ENCODE data around the gene VSIG8.
A peak's percentile ranks its signal among the peaks of the same experiment; 100 is the strongest.
"Not testable (repeated sequence)": the region's sequence is repeated elsewhere in the genome, so short reads cannot be mapped to it uniquely, and the experiment has no call there.

Gene VSIG8

DNA sequence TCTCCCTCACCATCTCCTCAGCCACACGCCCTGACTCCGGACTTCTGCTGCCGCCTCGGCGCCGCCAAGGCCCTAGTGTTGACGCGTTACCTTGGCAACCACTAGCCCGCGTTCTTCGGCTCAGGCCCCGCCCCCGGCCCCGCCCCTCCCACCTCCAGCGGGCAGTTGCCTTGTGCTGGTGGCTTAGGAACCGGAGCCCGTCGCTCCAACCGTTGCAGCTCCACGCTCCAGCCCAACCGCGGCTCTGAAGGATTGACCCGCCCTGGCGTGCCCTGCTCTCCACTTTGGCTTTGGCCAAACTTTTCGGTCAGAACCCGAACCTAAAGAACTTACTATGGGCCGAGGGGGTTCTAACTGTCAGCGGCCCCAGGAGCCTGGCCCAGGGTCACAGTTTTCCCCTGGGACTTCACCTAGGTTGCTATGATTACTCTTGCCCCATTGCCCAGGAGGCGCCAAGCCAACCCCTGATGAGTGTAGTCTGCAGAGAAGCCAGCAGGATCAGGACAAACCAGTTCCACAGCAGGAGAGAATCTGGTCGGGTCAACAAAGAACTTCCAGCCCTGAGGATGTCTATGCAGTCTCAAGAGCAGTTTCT, 37.7 kb upstream of the VSIG8 start, which contains the start of gene CFAP45:
Gene CFAP45 (minus strand): TSS at position 80 of the 595 bp plus-strand sequence. CDS start 67 bp downstream, at position 13.
- peak within 1 kb of the TSS; percentile 38 for H3K9ac ChIP-seq (ENCODE audit: insufficient read length, low read depth)
- peak; percentile 95 for DNase-seq (ENCODE audit: low read depth, low spot score)
- peaks cover 2% of the 10 kb centered on the region for H3K4me1 ChIP-seq (ENCODE audit: insufficient read depth, insufficient read length)
- H3K27me3 ChIP-seq (ENCODE audit: insufficient read depth, insufficient read length), result no peaks in the 10 kb centered on the region
- H3K9me3 ChIP-seq (ENCODE audit: insufficient read depth, low read length), result peaks cover 10% of the 10 kb centered on the region
- no peaks in the 10 kb centered on the region for H3K36me3 ChIP-seq (ENCODE audit: insufficient read depth, insufficient read length, low read length)
- H3K4me3 ChIP-seq (ENCODE audit: insufficient read length, low read depth), result no peak within 1 kb of the TSS
- no peak for TF ChIP-seq ZNF274 (IDR thresholded peaks at IDR 0.05; ENCODE audit: low read depth, low read length)
- no peak for TF ChIP-seq YY1 (IDR thresholded peaks at IDR 0.05; ENCODE audit: insufficient read depth, insufficient read length)
- TF ChIP-seq SUZ12 (IDR thresholded peaks at IDR 0.05; ENCODE audit: extremely low read depth, insufficient read depth, insufficient read length), result no peak

DNA sequence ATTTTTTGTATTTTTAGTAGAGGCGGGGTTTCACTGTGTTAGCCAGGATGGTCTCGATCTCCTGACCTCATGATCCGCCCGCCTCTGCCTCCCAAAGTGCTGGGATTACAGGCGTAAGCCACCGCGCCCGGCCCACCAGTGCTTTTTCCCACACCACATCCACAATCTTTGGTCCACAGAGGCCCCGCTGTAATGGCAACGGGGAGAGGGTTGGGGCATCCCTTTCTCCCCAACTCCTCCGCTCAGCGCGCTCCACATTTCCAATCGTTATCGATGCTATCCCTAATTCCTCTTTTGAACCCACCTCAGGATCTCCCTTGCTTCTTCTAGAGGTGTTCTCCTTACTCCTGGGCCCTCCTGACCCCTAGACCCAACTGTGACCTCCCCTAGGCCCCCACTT, 37.2 kb upstream of the VSIG8 start:
- peaks cover 10% of the 10 kb centered on the region for H3K9me3 ChIP-seq (ENCODE audit: insufficient read depth, low read length)
- not testable (repeated sequence) for H3K4me1 ChIP-seq (ENCODE audit: insufficient read depth, insufficient read length); DNase-seq (ENCODE audit: low read depth, low spot score); H3K9ac ChIP-seq (ENCODE audit: insufficient read length, low read depth); H3K4me3 ChIP-seq (ENCODE audit: insufficient read length, low read depth); H3K36me3 ChIP-seq (ENCODE audit: insufficient read depth, insufficient read length, low read length); H3K27me3 ChIP-seq (ENCODE audit: insufficient read depth, insufficient read length)

DNA sequence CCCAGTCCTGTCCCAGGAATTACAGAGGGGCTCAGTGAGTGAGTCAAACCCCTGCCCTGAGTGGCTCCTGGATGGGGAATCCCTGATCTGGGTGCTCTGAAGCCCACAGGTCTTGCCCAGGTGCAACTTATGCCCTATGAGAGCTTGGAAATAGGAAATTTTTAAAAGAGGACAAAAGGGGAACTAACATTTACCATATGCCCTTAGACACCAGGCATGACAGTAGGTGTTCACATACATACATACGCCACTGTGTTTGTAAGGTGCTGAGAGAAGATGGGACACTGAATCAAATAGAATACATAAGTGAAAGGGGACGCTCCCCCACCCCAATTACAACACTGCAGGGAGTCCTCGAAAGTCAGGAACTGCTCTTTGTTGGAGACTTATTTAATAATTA, 36.1 kb upstream of the VSIG8 start:
- no peak for TF ChIP-seq ZNF274 (IDR thresholded peaks at IDR 0.05; ENCODE audit: low read depth, low read length)
- no peak for TF ChIP-seq SUZ12 (IDR thresholded peaks at IDR 0.05; ENCODE audit: extremely low read depth, insufficient read depth, insufficient read length)
- TF ChIP-seq YY1 (IDR thresholded peaks at IDR 0.05; ENCODE audit: insufficient read depth, insufficient read length), result no peak
- Histone ChIP-seq H3K27me3 (ENCODE audit: insufficient read depth, insufficient read length) (no peaks in the 10 kb centered on the region), H3K9ac (ENCODE audit: insufficient read length, low read depth) (no peak overlapping the region)

DNA sequence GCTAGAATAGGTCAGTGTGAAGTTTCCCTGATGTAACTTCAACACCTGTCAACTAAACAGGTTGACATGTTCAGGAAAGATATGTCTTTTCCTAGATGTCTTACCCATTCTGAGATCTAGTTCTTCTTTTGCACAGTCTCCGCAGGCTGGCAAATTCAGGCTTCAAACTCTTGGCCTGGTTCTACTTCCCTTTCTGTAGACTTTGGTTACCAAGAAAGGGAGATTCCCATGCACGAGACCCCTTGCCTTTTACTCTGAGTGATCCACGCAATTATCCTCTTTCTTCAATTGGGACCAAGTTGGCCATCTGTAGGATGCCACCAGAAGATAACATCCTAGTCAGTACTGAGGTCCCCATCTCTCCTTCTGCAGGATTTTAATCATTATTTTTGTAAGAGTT, 35.5 kb upstream of the VSIG8 start:
- Histone ChIP-seq H3K9ac (ENCODE audit: insufficient read length, low read depth) (no peak overlapping the region), H3K4me3 (ENCODE audit: insufficient read length, low read depth) (no peak overlapping the region), H3K36me3 (ENCODE audit: insufficient read depth, insufficient read length, low read length) (no peaks in the 10 kb centered on the region), H3K4me1 (ENCODE audit: insufficient read depth, insufficient read length) (peaks cover 2% of the 10 kb centered on the region), H3K27me3 (ENCODE audit: insufficient read depth, insufficient read length) (no peaks in the 10 kb centered on the region), H3K9me3 (ENCODE audit: insufficient read depth, low read length) (no peaks in the 10 kb centered on the region)
- no peak for DNase-seq (ENCODE audit: low read depth, low spot score)
- TF ChIP-seq YY1 (IDR thresholded peaks at IDR 0.05; ENCODE audit: insufficient read depth, insufficient read length) (no peak), SUZ12 (IDR thresholded peaks at IDR 0.05; ENCODE audit: extremely low read depth, insufficient read depth, insufficient read length) (no peak), ZNF274 (IDR thresholded peaks at IDR 0.05; ENCODE audit: low read depth, low read length) (no peak)

More for the DNA sequence above, 36.1 kb upstream of the VSIG8 start:
- Histone ChIP-seq H3K4me3 (ENCODE audit: insufficient read length, low read depth) (no peak overlapping the region), H3K36me3 (ENCODE audit: insufficient read depth, insufficient read length, low read length) (no peaks in the 10 kb centered on the region), H3K9me3 (ENCODE audit: insufficient read depth, low read length) (peaks cover 4% of the 10 kb centered on the region), H3K4me1 (ENCODE audit: insufficient read depth, insufficient read length) (peaks cover 2% of the 10 kb centered on the region)
- DNase-seq (ENCODE audit: low read depth, low spot score), result no peak

DNA sequence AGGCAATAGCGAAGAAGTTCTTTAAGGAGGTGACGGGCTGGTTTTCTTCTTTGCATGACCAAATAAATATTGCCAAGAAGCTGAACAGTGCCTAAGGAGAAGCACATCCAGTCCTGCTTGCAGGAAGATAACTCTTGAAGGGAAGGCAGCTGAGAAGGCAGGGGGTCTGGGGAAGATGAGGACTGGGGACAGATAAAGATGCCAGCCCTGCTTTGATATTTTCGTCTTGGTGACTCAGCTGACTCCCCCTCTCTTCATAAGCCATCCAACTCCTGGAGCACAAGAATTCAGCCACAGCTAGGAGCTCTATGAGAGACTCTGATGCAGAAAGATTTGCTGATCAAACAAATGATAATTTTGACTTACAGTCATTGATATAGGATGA, 34.1 kb upstream of the VSIG8 start:
- Histone ChIP-seq H3K4me3 (ENCODE audit: insufficient read length, low read depth) (no peak overlapping the region), H3K36me3 (ENCODE audit: insufficient read depth, insufficient read length, low read length) (no peaks in the 10 kb centered on the region)
- TF ChIP-seq ZNF274 (IDR thresholded peaks at IDR 0.05; ENCODE audit: low read depth, low read length) (no peak), SUZ12 (IDR thresholded peaks at IDR 0.05; ENCODE audit: extremely low read depth, insufficient read depth, insufficient read length) (no peak), YY1 (IDR thresholded peaks at IDR 0.05; ENCODE audit: insufficient read depth, insufficient read length) (no peak)

DNA sequence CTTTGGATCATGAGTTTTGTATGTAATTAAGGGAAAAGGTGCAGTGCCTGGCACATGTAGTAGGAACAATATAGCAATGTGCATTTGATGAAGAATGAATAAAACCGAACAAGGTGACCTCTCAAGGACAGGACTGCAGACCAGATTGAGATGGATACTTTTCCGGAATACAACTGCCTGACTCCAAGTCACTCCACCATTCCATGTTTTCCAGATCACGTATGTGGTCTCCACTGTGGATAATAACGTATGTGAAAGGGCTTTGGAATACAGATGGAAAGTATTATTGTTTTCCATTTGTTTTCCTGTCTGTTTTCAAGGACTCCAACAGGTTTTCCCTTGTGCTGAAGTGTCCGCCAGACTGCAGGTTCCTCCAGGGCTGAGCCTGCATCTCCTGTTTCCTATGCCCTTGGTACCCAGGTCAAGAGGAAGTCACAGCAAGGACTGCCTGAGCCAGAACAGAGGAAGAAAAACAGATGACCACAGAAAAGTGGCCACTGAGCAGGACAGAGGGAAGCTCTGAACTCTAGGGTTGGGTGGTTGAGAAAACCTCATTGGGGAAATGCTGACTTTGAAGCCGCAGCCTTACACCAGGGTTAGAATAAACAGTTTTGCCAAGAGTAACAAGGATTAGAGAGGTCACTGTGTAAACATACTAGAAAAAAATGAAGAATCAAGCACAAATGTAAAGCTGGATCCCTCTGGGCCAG, 33.5 kb upstream of the VSIG8 start:
- Histone ChIP-seq H3K9ac (ENCODE audit: insufficient read length, low read depth) (no peak overlapping the region), H3K27me3 (ENCODE audit: insufficient read depth, insufficient read length) (no peaks in the 10 kb centered on the region), H3K4me1 (ENCODE audit: insufficient read depth, insufficient read length) (no peaks in the 10 kb centered on the region), H3K36me3 (ENCODE audit: insufficient read depth, insufficient read length, low read length) (no peaks in the 10 kb centered on the region), H3K4me3 (ENCODE audit: insufficient read length, low read depth) (no peak overlapping the region), H3K9me3 (ENCODE audit: insufficient read depth, low read length) (no peaks in the 10 kb centered on the region)
- no peak for DNase-seq (ENCODE audit: low read depth, low spot score)
- TF ChIP-seq ZNF274 (IDR thresholded peaks at IDR 0.05; ENCODE audit: low read depth, low read length), result no peak
- TF ChIP-seq YY1 (IDR thresholded peaks at IDR 0.05; ENCODE audit: insufficient read depth, insufficient read length), result no peak

More for the DNA sequence above, 34.1 kb upstream of the VSIG8 start:
- Histone ChIP-seq H3K9ac (ENCODE audit: insufficient read length, low read depth) (no peak overlapping the region), H3K9me3 (ENCODE audit: insufficient read depth, low read length) (no peaks in the 10 kb centered on the region), H3K27me3 (ENCODE audit: insufficient read depth, insufficient read length) (no peaks in the 10 kb centered on the region), H3K4me1 (ENCODE audit: insufficient read depth, insufficient read length) (peaks cover 2% of the 10 kb centered on the region)
- no peak for DNase-seq (ENCODE audit: low read depth, low spot score)

DNA sequence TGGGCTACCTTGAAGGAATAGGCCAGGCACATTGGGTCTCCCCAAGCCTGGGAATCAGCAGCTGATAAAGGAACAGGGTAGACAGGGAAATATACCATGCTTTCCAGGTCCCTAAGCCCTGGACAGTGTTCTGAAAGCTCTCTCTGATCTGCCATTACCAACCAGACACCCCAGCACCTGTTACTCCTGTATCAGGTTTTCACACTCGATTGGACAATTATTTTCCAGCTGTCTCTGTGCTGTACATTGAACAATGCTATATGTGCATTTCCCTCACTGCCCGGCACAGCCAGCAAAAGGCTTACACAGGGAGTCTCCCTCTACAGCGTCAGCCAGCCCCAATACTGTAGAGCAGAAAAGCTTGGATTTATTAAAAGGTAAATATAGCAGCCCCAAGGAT, 32.8 kb upstream of the VSIG8 start:
- H3K9me3 ChIP-seq (ENCODE audit: insufficient read depth, low read length), result no peaks in the 10 kb centered on the region
- TF ChIP-seq YY1 (IDR thresholded peaks at IDR 0.05; ENCODE audit: insufficient read depth, insufficient read length) (no peak), SUZ12 (IDR thresholded peaks at IDR 0.05; ENCODE audit: extremely low read depth, insufficient read depth, insufficient read length) (no peak), ZNF274 (IDR thresholded peaks at IDR 0.05; ENCODE audit: low read depth, low read length) (no peak)
- H3K9ac ChIP-seq (ENCODE audit: insufficient read length, low read depth), result no peak overlapping the region
- no peaks in the 10 kb centered on the region for H3K27me3 ChIP-seq (ENCODE audit: insufficient read depth, insufficient read length)
- H3K4me3 ChIP-seq (ENCODE audit: insufficient read length, low read depth), result no peak overlapping the region
- no peak for DNase-seq (ENCODE audit: low read depth, low spot score)
- H3K4me1 ChIP-seq (ENCODE audit: insufficient read depth, insufficient read length), result no peaks in the 10 kb centered on the region
- no peaks in the 10 kb centered on the region for H3K36me3 ChIP-seq (ENCODE audit: insufficient read depth, insufficient read length, low read length)
